IgD-negative memory B cell (primary cell): ENCODE data around the gene PDE6A. TPM values are rescaled to one million over a fixed set of nuclear protein-coding genes. Genes with fewer than 3 reads are reported as not detected.
"Not testable (repeated sequence)": the region's sequence is repeated elsewhere in the genome, so short reads cannot be mapped to it uniquely, and the experiment has no call there.

Experiments used
- H3K27ac Mint-ChIP-seq, 3 donors: one replicate each; pipeline ENCODE4 v1.8.0; 2020 to 2022; ENCODE audit warnings: mild to moderate bottlenecking in 3 of 3, mixed read lengths in 3 of 3, moderate library complexity in 1 of 3
- H3K27me3 Mint-ChIP-seq: one replicate; pipeline ENCODE4 v1.8.0; 2021; ENCODE audit warnings: mixed read lengths
- H3K36me3 Mint-ChIP-seq: one replicate; pipeline ENCODE4 v1.8.0; 2020; ENCODE audit warnings: mild to moderate bottlenecking, mixed read lengths
- H3K4me1 Mint-ChIP-seq, 3 donors: one replicate each; pipeline ENCODE4 v1.8.0; 2020 to 2022; ENCODE audit warnings: mixed read lengths in 3 of 3, mild to moderate bottlenecking in 1 of 3
- H3K4me3 Mint-ChIP-seq, 4 donors: one replicate each; pipeline ENCODE4 v1.8.0; 2020 to 2022; ENCODE audit warnings: mild to moderate bottlenecking in 4 of 4, mixed read lengths in 4 of 4, moderate library complexity in 3 of 4
- H3K9me3 Mint-ChIP-seq, 3 donors: one replicate each; pipeline ENCODE4 v1.8.0; 2020 to 2021; ENCODE audit warnings: mixed read lengths in 3 of 3, mild to moderate bottlenecking in 1 of 3
- polyA plus RNA-seq: library from polyadenylated mRNA; unstranded; fragments of 300-500 nt; fragmentation: Illumina TruSeq; gene quantifications from one replicate; pipeline ENCODE4 v1.2.3, GENCODE V29; 2021

The PDE6A gene
- polyA plus RNA-seq, 1 donor from 2014 or later = 0.05 TPM

- Mint-ChIP-seq H3K9me3 (peaks cover 0 to 2% (median 0%) of the 10 kb centered on the region in 3 donors), H3K4me3 (peak within 1 kb of the TSS; percentile 90 to 100 (median 99)), H3K27me3 (no peaks in the 10 kb centered on the region), H3K36me3 (peaks cover 5% of the 10 kb centered on the region), H3K4me1 (peaks cover 21 to 29% (median 21%) of the 10 kb centered on the region in 3 donors), H3K27ac (peak within 1 kb of the TSS; percentile 69 to 100 (median 99))
These were observed 15.9 kb upstream of the PDE6A start, which contains the start of gene SLC26A2 for GRCh38 chr5:149960272-149961185. SLC26A2 (plus strand) TSS chr5:149960758; CDS start chr5:149977653, 16,895 bp downstream.

GRCh38 chr5:149959406-149960236 lies 15.0 kb upstream of the PDE6A start:
- H3K36me3 Mint-ChIP-seq = peaks cover 4% of the 10 kb centered on the region
- peak overlapping the region; percentile 62 to 100 (median 99) for H3K27ac Mint-ChIP-seq
- H3K4me1 Mint-ChIP-seq = peaks cover 21 to 28% (median 21%) of the 10 kb centered on the region in 3 donors
- H3K9me3 Mint-ChIP-seq = peaks cover 0 to 2% (median 0%) of the 10 kb centered on the region in 3 donors
- H3K27me3 Mint-ChIP-seq = no peaks in the 10 kb centered on the region
- peak overlapping the region; percentile 86 to 100 (median 99) for H3K4me3 Mint-ChIP-seq

GRCh38 chr5:149957855-149958254 lies 13.3 kb upstream of the PDE6A start:
- no peak overlapping the region for H3K27ac Mint-ChIP-seq
- peaks cover 0 to 2% (median 0%) of the 10 kb centered on the region in 3 donors for H3K9me3 Mint-ChIP-seq
- H3K27me3 Mint-ChIP-seq = no peaks in the 10 kb centered on the region
- peaks cover 21 to 28% (median 21%) of the 10 kb centered on the region in 3 donors for H3K4me1 Mint-ChIP-seq
- peaks cover 4% of the 10 kb centered on the region for H3K36me3 Mint-ChIP-seq
- no peak overlapping the region for H3K4me3 Mint-ChIP-seq

- no peaks in the 10 kb centered on the region for H3K27me3 Mint-ChIP-seq
- H3K9me3 Mint-ChIP-seq = peaks cover 0 to 2% (median 0%) of the 10 kb centered on the region in 3 donors
- no peak overlapping the region for H3K4me3 Mint-ChIP-seq
- H3K4me1 Mint-ChIP-seq = peaks cover 16 to 19% (median 17%) of the 10 kb centered on the region in 3 donors
- peaks cover 2% of the 10 kb centered on the region for H3K36me3 Mint-ChIP-seq
- no peak overlapping the region for H3K27ac Mint-ChIP-seq
These were observed 12.1 kb upstream of the PDE6A start for GRCh38 chr5:149956685-149957084.

GRCh38 chr5:149954798-149955197 lies 10.2 kb upstream of the PDE6A start:
- peaks cover 5 to 9% (median 7%) of the 10 kb centered on the region in 3 donors for H3K4me1 Mint-ChIP-seq
- peaks cover 2% of the 10 kb centered on the region for H3K36me3 Mint-ChIP-seq
- H3K4me3 Mint-ChIP-seq = no peak overlapping the region
- no peak overlapping the region for H3K27ac Mint-ChIP-seq
- peaks cover 0 to 2% (median 0%) of the 10 kb centered on the region in 3 donors for H3K9me3 Mint-ChIP-seq
- H3K27me3 Mint-ChIP-seq = peaks cover 2% of the 10 kb centered on the region

GRCh38 chr5:149953436-149954121 lies 9.0 kb upstream of the PDE6A start:
- H3K36me3 Mint-ChIP-seq = peaks cover 2% of the 10 kb centered on the region
- H3K27ac Mint-ChIP-seq = peak overlapping the region in 2 of 3 donors; percentile 23 to 39
- H3K9me3 Mint-ChIP-seq = peaks cover 0 to 2% (median 0%) of the 10 kb centered on the region in 3 donors
- H3K27me3 Mint-ChIP-seq = peaks cover 6% of the 10 kb centered on the region
- H3K4me3 Mint-ChIP-seq = no peak overlapping the region
- no peaks in the 10 kb centered on the region for H3K4me1 Mint-ChIP-seq

- no peaks in the 10 kb centered on the region for H3K9me3 Mint-ChIP-seq
- no peaks in the 10 kb centered on the region for H3K4me1 Mint-ChIP-seq
- H3K36me3 Mint-ChIP-seq = no peaks in the 10 kb centered on the region
- peak overlapping the region in 1 of 3 donors; percentile 36 for H3K27ac Mint-ChIP-seq
- H3K4me3 Mint-ChIP-seq = no peak overlapping the region
- H3K27me3 Mint-ChIP-seq = peaks cover 9% of the 10 kb centered on the region
These were observed 6.7 kb upstream of the PDE6A start for GRCh38 chr5:149951138-149951749.

- Mint-ChIP-seq H3K27ac (no peak overlapping the region), H3K4me3 (no peak overlapping the region), H3K27me3 (peaks cover 9% of the 10 kb centered on the region), H3K4me1 (no peaks in the 10 kb centered on the region), H3K36me3 (peaks cover 2% of the 10 kb centered on the region), H3K9me3 (no peaks in the 10 kb centered on the region)
These were observed 4.4 kb upstream of the PDE6A start for GRCh38 chr5:149948993-149949392.

GRCh38 chr5:149946118-149946517 lies 1.5 kb upstream of the PDE6A start:
- Mint-ChIP-seq H3K36me3 (peaks cover 2% of the 10 kb centered on the region), H3K27ac (no peak overlapping the region), H3K27me3 (peaks cover 9% of the 10 kb centered on the region), H3K4me1 (no peaks in the 10 kb centered on the region), H3K9me3 (no peaks in the 10 kb centered on the region), H3K4me3 (no peak overlapping the region)

GRCh38 chr5:149943177-149943949 lies 1.2 kb downstream of the PDE6A start:
- H3K9me3 Mint-ChIP-seq, H3K27ac Mint-ChIP-seq, H3K4me3 Mint-ChIP-seq, H3K27me3 Mint-ChIP-seq, H3K36me3 Mint-ChIP-seq, H3K4me1 Mint-ChIP-seq: not testable (repeated sequence)

GRCh38 chr5:149942741-149943169 lies 1.8 kb downstream of the PDE6A start:
- not testable (repeated sequence) for H3K27me3 Mint-ChIP-seq, H3K27ac Mint-ChIP-seq, H3K36me3 Mint-ChIP-seq, H3K4me1 Mint-ChIP-seq, H3K4me3 Mint-ChIP-seq, H3K9me3 Mint-ChIP-seq

- Mint-ChIP-seq H3K4me3 (no peak overlapping the region), H3K27me3 (no peaks in the 10 kb centered on the region), H3K27ac (no peak overlapping the region), H3K36me3 (peaks cover 2% of the 10 kb centered on the region), H3K9me3 (no peaks in the 10 kb centered on the region), H3K4me1 (peaks cover 0 to 2% (median 0%) of the 10 kb centered on the region in 3 donors)
These were observed 2.4 kb downstream of the PDE6A start for GRCh38 chr5:149942199-149942598.

- Mint-ChIP-seq H3K27ac (no peak overlapping the region), H3K4me1 (peaks cover 0 to 2% (median 0%) of the 10 kb centered on the region in 3 donors), H3K9me3 (no peaks in the 10 kb centered on the region), H3K27me3 (no peaks in the 10 kb centered on the region), H3K4me3 (no peak overlapping the region), H3K36me3 (peaks cover 2% of the 10 kb centered on the region)
These were observed 2.8 kb downstream of the PDE6A start for GRCh38 chr5:149941795-149942194.
